HEK293 (cell line): ENCODE measurements around the gene SVIL.
"Not testable (repeated sequence)": the region's sequence is repeated elsewhere in the genome, so short reads cannot be mapped to it uniquely, and the experiment has no call there.

Source experiments
- CTCF ChIA-PET: fragments of 350-600 bp; formaldehyde crosslinking; extraction: SDS; loops from one replicate; lab custom pipeline; 2021; ENCODE audit warnings: antibody characterized with exemption; lab: Yijun Ruan, JAX
- POLR2A ChIA-PET: fragments of 300-600 bp; formaldehyde crosslinking; extraction: SDS; loops from one replicate; lab custom pipeline; 2020; ENCODE audit warnings: antibody characterized with exemption, inconsistent platforms; lab: Yijun Ruan, JAX
- H3K27ac ChIP-seq: fragments of 200-500 bp; sonication (Bioruptor generic); 2 replicates; pipeline ENCODE4 v1.5.1; 2014; ENCODE audit warnings: low read depth, low read length, control low read depth, inconsistent platforms; ENCODE audit errors: extremely low read depth
- H3K36me3 ChIP-seq, 2 experiments: fragments of 200-500 bp in 1 of 2; sonication (Bioruptor generic) in 1 of 2; 1 replicate in 1 of 2; 2 replicates in 1 of 2; pipeline ENCODE4 v1.5.1; 2014 to 2017; ENCODE audit warnings: inconsistent platforms in 2 of 2, low read length in 2 of 2; ENCODE audit not compliant: control insufficient read depth in 2 of 2, insufficient read depth in 1 of 2
- H3K4me1 ChIP-seq: fragments of 200-500 bp; sonication (Bioruptor generic); 2 replicates; pipeline ENCODE4 v1.5.1; 2014; ENCODE audit warnings: mild to moderate bottlenecking, low read length, inconsistent platforms; ENCODE audit not compliant: control insufficient read depth, insufficient read depth
- H3K4me3 ChIP-seq: 2 replicates; pipeline ENCODE4 v1.5.1; 2011; ENCODE audit warnings: low read depth, mild to moderate bottlenecking, control low read depth, low read length, moderate library complexity
- H3K9me3 ChIP-seq: fragments of 200-500 bp; sonication (Bioruptor generic); 2 replicates; pipeline ENCODE4 v1.5.1; 2014; ENCODE audit warnings: low read depth, low read length, inconsistent platforms; ENCODE audit not compliant: control insufficient read depth, insufficient read depth
- GLIS2 ChIP-seq: fragments of 450-650 bp; formaldehyde crosslinking; IDR thresholded peaks from 2 replicates; pipeline ENCODE4 v1.5.1; 2016; ENCODE audit warnings: missing biosample characterization, missing genetic modification characterization
- IKZF3 ChIP-seq: fragments of 450-650 bp; IDR thresholded peaks from 2 replicates; pipeline ENCODE4 v1.5.0; 2018; ENCODE audit warnings: missing biosample characterization, mild to moderate bottlenecking, missing genetic modification characterization, moderate library complexity
- KLF7 ChIP-seq: fragments of 450-650 bp; formaldehyde crosslinking; IDR thresholded peaks from 2 replicates; pipeline ENCODE4 v1.5.1; 2016; ENCODE audit warnings: missing biosample characterization, missing genetic modification characterization, borderline replicate concordance
- MEIS1 ChIP-seq: sonication (generic); formaldehyde crosslinking; IDR thresholded peaks from 2 replicates; pipeline ENCODE4 v1.8.1; 2022; ENCODE audit warnings: missing genetic modification reagents, mild to moderate bottlenecking, borderline replicate concordance
- REST ChIP-seq: fragments of 450-650 bp; formaldehyde crosslinking; IDR thresholded peaks from 2 replicates; pipeline ENCODE4 v1.5.1; 2016; ENCODE audit warnings: missing biosample characterization, missing genetic modification characterization
- SCRT1 ChIP-seq: fragments of 450-650 bp; formaldehyde crosslinking; IDR thresholded peaks from 2 replicates; pipeline ENCODE4 v1.5.1; 2016; ENCODE audit warnings: missing biosample characterization, missing genetic modification characterization, borderline replicate concordance
- TCF7L2 ChIP-seq: IDR thresholded peaks from 2 replicates; pipeline ENCODE4 v1.6.1; 2011; ENCODE audit warnings: low read depth, mild to moderate bottlenecking, inconsistent platforms, low read length, moderate library complexity, borderline replicate concordance
- ZNF112 ChIP-seq: fragments of 450-650 bp; formaldehyde crosslinking; IDR thresholded peaks from 2 replicates; pipeline ENCODE4 v1.5.0; 2017; ENCODE audit warnings: missing biosample characterization, missing genetic modification characterization
- ZNF121 ChIP-seq: fragments of 450-650 bp; formaldehyde crosslinking; IDR thresholded peaks from 2 replicates; pipeline ENCODE4 v1.5.1; 2016; ENCODE audit warnings: missing biosample characterization, missing genetic modification characterization
- ZNF449 ChIP-seq: fragments of 450-650 bp; formaldehyde crosslinking; IDR thresholded peaks from 2 replicates; pipeline ENCODE4 v1.5.1; 2017; ENCODE audit warnings: missing biosample characterization, mild to moderate bottlenecking, missing genetic modification characterization, moderate library complexity
- ZNF776 ChIP-seq: fragments of 450-650 bp; formaldehyde crosslinking; IDR thresholded peaks from 2 replicates; pipeline ENCODE4 v1.5.0; 2017; ENCODE audit warnings: missing biosample characterization, missing genetic modification characterization, borderline replicate concordance
- ZNF843 ChIP-seq: fragments of 450-650 bp; formaldehyde crosslinking; IDR thresholded peaks from 2 replicates; pipeline ENCODE4 v1.5.1; 2016; ENCODE audit warnings: missing biosample characterization, missing genetic modification characterization
- ZXDB ChIP-seq: fragments of 450-650 bp; formaldehyde crosslinking; IDR thresholded peaks from 2 replicates; pipeline ENCODE4 v1.5.1; 2016; ENCODE audit warnings: missing biosample characterization, missing genetic modification characterization
- TF ChIP-seq, protein P1 (sequence below): fragments of 450-650 bp; formaldehyde crosslinking; conservative IDR thresholded peaks from 2 replicates; pipeline ENCODE4 v1.5.1; 2016; ENCODE audit warnings: low read depth, missing biosample characterization, missing genetic modification characterization

The SVIL gene

DNA sequence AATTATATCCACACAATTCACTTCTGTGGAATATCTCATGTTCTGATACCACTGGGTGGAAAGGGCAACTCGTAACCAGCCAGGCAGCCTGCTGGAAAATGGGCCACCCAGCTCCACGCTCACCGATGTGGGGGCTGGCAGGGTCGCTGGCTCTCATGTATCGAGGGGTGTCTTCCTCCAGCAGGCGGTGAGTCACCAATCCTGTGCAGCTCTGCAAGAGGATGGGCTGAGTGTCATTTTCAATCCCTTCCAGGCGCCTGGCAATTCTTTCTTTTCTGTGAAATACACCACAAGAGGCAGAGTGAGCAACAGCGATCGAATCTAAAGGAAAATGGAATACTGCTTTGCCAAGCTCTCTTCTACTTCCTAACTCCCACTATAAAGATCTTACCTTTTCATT, 80.1 kb downstream of the SVIL start (continued):
- TF ChIP-seq ZNF843 (tag by site-specific recombination) (no peak), MEIS1 (CRISPR knock-in tag) (no peak), GLIS2 (no peak)
- TF ChIP-seq, protein P1, sequence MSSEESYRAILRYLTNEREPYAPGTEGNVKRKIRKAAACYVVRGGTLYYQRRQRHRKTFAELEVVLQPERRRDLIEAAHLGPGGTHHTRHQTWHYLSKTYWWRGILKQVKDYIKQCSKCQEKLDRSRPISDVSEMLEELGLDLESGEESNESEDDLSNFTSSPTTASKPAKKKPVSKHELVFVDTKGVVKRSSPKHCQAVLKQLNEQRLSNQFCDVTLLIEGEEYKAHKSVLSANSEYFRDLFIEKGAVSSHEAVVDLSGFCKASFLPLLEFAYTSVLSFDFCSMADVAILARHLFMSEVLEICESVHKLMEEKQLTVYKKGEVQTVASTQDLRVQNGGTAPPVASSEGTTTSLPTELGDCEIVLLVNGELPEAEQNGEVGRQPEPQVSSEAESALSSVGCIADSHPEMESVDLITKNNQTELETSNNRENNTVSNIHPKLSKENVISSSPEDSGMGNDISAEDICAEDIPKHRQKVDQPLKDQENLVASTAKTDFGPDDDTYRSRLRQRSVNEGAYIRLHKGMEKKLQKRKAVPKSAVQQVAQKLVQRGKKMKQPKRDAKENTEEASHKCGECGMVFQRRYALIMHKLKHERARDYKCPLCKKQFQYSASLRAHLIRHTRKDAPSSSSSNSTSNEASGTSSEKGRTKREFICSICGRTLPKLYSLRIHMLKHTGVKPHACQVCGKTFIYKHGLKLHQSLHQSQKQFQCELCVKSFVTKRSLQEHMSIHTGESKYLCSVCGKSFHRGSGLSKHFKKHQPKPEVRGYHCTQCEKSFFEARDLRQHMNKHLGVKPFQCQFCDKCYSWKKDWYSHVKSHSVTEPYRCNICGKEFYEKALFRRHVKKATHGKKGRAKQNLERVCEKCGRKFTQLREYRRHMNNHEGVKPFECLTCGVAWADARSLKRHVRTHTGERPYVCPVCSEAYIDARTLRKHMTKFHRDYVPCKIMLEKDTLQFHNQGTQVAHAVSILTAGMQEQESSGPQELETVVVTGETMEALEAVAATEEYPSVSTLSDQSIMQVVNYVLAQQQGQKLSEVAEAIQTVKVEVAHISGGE (tag by site-specific recombination) = no peak
- TF ChIP-seq, all 188 proteins: peak for 0

DNA sequence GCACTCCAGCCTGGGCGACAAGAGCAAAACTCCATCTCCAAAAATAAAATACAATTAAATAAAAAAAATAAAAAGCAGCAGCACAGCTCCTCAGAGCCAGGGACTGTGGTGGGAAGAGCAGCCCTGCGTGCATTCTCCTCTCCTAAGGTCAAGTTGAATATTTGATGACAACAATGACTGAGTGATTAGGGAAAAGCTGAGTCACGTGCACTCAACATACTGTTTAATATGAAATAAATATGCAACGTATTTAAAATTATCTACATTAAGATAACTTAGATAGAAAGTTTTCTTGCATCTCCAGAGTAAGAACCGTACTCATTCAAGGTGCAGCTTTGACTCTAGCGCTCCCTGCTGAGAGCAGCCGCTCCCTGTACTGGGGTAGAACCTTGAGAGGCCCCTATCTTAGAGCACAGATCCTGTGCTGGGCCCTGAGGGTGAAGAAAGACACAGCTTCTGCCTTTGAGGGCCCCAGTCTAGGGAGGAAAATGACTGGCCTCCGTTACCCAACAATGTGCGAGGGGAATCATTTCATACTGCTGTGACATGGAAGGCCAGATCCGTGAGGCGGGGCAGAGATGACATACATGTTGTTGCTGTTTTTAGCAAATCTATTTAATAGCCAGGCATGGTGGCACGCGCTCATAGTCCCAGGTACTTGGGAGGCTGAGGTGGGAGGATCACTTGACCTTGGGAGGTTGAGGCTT, 81.1 kb downstream of the SVIL start:
- ChIA-PET CTCF (interaction anchor here (0.7 to 4.5 kb wide), 3 partner anchors 18 to 362 kb away, joined by 3 to 17 read pairs (median 3); no protein-coding TSS in a partner anchor), POLR2A (no interaction called here)
- no peaks in the 10 kb centered on the region for H3K4me1 ChIP-seq
- TF ChIP-seq ZNF121 (tag by site-specific recombination) (no peak), ZNF449 (tag by site-specific recombination) (no peak), ZXDB (tag by site-specific recombination) (no peak), REST (no peak), ZNF112 (tag by site-specific recombination) (no peak), ZNF776 (tag by site-specific recombination) (no peak), TCF7L2 (no peak), SCRT1 (no peak), IKZF3 (tag by site-specific recombination) (no peak), KLF7 (tag by site-specific recombination) (no peak)
- no peaks in the 10 kb centered on the region for H3K9me3 ChIP-seq
- no peak overlapping the region for H3K4me3 ChIP-seq
- H3K27ac ChIP-seq = no peak overlapping the region
- peaks cover 14 to 28% of the 10 kb centered on the region in 2 experiments for H3K36me3 ChIP-seq

GRCh38 chr10:29553116-29553515, 81.7 kb downstream of the SVIL start:
- peaks cover 14 to 28% of the 10 kb centered on the region in 2 experiments for H3K36me3 ChIP-seq
- H3K4me3 ChIP-seq, H3K9me3 ChIP-seq, H3K4me1 ChIP-seq, H3K27ac ChIP-seq, POLR2A ChIA-PET: not testable (repeated sequence)
- CTCF ChIA-PET = interaction anchor here (0.7 to 4.5 kb wide), 4 partner anchors 18 to 537 kb away, joined by 3 to 17 read pairs (median 4); no protein-coding TSS in a partner anchor
